GM18909 (cell line): Measurements from ENCODE around the gene TMEM59L.
"Not testable (repeated sequence)": the region's sequence is repeated elsewhere in the genome, so short reads cannot be mapped to it uniquely, and the experiment has no call there.

ENCODE experiments used
- ATAC-seq: cut with Tn5 transposase; IDR thresholded peaks from one replicate; pipeline ENCODE4 v1.9.1; 2021; ENCODE audit warnings: mild to moderate bottlenecking; ENCODE audit not compliant: unreplicated experiment, poor library complexity

The TMEM59L gene

DNA sequence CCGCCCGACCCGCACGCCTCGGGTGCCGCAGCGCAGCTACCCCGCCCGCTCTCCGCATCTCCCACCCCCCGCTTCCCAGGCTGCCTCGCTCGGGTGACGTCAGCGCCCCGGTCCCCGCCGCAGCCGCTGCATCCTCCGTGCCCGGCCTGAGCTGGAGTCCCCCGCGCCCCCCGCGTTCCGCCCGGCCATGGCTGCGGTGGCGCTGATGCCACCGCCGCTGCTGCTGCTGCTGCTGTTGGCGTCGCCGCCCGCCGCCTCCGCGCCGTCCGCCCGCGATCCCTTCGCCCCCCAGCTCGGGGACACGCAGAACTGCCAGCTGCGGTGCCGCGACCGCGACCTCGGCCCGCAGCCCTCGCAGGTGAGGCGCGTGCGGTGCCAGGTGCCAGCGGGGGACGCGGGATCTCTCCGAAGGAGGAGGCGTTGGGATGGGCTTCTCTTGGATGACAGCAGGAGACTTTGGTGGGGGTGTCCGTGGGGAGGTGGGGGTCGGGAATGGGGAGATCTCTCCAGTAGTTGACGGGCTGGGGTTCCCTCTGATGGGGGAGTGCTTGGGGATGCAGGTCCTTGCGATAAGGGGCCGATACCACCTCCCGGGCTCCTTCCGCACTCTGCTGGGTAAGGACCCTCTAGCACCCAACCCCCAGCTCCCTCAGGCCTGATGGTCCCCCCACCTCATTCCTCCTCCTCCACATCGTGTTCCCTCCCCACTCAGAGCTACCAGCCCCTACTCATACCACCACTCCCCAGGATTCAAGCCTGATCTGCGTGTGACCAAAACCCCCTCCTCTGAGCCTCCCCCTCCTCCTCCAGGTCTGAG, at the start of gene TMEM59L:
TMEM59L (plus strand) TSS at position 99 of the 817 bp plus-strand sequence; CDS start at position 188, 89 bp downstream.
- ATAC-seq: no peak

DNA sequence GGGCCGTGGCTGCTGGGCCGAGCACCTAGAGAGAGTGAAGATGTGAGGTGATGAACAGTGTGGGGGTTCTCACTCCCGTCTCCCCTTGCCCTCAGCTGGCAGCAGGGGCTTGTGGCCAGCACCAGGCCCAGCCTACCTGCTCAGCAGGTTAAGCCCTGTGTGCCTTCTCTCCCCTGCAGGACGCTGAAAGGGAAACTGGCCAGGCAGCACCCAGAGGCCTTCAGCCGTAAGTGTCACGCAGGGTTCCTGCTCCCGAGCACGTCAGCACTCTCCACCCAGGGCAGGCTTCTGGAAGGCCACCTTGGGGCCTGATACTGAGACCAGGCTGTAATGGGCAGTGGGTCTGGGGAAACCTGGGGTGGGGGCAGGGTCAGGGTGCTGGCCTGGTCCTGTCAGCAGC, 45.7 kb upstream of the TMEM59L start:
- ATAC-seq: no peak

DNA sequence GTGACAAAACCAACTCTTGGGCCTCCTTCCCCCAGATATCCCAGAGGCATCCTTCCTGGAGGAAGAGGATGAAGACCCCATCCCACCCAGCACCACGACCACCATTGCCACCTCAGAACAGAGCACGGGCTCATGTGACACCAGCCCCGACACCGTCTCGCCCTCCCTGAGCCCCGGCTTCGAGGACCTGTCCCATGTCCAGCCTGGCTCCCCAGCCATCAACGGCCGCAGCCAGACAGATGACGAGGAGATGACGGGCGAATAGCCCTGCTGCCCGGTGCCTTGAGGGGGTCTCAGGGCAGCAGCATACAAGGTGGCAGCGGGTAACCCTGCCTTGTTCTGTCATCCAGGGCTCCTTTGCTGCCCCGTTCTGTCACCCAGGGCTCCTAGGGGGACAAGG, 44.3 kb upstream of the TMEM59L start:
- no peak for ATAC-seq

DNA sequence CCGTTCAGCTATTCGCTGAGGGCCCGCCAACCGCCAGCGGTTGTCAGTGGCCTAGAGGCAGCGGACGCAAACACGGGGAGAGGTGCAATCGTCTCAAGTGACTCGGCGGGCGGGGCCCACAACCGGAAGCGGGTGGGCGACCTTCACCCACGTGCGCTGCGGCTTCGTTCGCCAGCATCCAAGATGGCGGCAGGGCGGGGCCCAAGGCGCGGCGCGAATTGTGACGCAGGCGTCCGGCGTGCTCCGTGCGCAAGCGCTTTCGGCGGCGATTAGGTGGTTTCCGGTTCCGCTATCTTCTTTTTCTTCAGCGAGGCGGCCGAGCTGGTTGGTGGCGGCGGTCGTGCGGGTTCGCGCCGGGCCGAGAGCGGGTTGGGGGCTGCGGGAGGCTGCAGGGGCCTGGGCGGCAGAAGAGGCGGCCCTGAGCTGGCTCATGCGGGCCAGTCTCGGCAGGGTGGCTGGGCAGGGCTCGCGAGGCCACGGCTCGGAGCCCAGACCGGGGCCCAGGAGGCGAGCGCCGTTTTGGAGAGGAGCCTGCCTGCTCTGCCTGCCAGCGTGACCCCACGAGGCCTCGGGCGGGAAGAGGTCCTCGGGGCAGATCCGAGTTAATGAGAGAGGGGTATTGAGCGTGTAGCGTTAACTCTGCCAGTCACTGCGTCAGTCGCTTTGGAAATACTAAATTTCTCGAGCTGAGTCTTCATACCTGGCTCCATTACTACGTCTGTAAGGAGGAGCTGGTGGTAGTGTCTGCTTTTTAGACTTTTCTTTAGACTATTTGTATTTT, 40.9 kb upstream of the TMEM59L start, which contains the start of gene UBA52:
UBA52 (plus strand) TSS at position 294 of the 781 bp plus-strand sequence. CDS start 1,444 bp downstream, outside the sequence.
- peak; percentile 91 for ATAC-seq

DNA sequence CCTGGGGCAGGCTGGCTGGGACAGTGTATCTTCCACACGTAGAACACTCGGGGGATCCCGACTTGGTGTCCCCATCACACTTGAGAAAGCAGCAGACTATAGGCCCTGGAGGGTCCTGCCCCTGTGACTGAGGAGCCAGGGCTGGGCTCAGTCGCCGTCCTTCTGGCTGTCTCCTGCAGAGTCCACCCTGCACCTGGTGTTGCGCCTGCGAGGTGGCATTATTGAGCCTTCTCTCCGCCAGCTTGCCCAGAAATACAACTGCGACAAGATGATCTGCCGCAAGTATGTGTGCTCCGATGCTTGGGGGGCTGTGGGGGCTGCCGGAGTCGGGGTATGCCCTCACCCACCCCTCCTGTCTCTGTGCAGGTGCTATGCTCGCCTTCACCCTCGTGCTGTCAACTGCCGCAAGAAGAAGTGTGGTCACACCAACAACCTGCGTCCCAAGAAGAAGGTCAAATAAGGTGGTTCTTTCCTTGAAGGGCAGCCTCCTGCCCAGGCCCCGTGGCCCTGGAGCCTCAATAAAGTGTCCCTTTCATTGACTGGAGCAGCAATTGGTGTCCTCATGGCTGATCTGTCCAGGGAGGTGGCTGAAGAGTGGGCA, 37.9 kb upstream of the TMEM59L start:
- ATAC-seq: no peak

DNA sequence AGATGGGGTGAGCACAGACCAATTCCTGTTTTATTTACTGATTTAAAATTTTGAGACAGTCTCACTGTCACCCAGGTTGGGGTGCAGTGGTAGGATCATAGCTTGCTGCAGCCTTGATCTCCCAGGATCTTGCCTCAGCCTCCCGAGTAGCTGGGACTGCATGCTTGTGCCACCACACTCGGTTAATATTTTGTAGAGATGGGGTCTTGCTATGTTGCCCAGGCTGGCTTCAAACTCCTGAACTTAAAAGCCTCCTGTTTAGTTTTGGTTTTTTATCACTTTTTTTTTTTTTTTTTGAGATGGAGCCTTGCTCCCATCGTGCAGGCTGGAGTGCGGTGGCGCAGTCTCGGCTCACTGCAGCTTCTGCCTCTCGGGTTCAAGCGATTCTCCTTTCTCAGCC, 36.3 kb upstream of the TMEM59L start:
- no peak for ATAC-seq

DNA sequence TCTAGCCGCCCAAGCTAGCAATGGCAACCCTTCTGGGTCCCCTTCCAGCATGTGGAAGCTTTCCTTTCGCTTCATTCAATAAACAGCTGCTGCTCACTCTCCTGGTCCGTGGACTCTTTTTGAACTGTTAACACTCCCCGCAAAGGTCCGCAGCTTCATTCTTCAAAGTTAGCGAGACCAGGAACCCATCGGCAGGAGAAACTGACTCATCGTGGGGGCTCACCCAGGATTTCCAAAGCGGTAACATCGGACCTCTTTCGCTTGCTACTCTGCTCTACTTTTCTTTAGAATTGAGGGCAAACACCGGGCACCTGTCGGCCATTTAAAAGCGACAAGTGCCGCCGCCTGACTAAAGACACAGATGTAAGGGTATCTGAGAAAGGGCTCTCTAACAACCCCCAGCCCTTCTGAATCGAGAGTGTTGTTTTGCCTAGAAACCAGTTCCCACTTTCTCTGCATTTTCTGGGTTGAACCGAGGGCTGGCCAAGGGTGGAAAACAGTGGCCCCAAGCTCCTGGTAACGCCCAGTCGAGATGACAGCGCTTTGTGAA, 35.2 kb upstream of the TMEM59L start:
- no peak for ATAC-seq

DNA sequence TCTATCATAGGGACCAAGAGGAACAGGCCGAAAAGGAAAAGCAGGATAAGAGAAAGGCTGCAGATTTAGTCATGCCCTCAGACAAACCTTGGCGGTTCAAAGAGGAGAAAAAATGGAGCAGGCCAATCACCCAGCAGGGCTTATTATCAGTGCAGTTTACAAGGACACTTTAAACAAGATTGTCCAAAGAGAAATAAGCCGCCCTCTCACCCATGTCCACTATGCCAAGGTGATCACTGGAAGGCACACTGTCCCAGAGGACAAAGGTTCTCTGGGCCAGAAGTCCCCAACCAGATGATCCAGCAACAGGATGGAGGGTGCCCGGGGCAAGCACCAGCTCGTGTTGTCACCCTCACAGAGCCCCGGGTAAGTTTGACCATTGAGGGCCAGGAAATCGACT, 32.4 kb upstream of the TMEM59L start:
- no peak for ATAC-seq

DNA sequence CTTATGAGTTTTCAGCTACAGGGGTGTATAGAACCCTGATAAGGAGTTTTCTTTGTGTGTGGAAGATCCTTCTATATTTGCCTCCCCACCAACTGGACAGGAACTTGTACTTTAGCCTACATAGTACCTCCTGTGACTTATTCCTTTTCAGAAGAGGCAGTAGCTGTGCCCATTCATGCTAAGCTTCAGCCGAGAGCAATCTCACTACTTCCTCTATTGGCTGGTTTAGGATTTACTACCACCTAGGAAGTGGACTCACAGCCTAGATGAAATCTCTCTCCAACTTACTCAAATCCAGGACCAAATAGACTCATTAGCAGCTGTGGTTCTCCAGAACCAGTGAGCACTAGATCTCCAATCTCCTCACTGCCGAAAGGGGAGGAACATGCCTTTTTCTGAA, 26.4 kb upstream of the TMEM59L start:
- no peak for ATAC-seq

DNA sequence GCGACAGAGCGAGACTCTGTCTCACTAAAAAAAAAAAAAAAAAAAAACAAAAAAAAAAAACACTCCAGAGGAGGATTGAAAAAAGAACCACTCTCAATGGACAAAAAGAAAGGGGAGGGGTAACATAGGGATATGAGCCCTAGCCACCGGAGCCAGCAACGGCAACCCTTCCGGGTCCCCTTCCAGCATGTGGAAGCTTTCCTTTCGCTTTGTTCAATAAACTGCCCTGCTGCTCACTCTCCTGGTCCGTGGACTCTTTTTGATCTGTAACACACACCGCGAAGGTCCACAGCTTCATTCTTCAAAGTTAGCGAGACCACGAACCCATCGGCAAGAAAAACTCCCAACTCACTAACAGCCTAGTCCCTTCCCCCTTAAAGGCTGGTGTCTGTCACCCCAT, 25.1 kb upstream of the TMEM59L start:
- no peak for ATAC-seq

DNA sequence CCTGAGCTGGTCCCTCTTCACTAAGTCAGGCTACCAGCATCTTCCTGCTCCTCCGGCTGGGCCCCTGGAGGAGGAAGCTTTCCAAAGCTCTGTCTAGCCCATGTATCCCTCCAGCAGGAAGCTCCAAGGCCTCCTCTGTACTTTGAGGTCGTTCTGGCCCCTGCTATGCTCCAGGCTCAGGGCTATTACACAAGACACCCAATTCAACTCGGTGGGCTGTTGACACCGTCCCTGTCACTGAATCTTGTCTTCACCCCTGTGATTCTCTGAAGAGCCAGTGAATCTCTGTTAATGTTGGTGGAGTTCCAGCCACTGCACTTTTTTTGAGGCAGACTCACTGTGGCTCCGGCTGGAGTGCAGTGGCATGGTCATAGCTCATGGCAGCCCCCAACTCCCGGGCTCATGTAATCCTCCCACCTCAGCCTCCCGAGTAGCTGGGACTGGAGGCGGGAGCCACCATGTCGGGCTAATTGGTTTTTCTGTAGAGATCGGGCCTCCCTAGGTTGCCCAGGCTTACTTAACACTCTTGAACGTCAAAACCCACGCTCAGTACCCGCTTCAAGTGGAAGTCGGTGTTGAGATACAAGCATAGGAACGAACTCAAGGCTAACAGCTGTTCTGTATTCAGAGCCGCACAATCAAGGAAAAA, 24.6 kb upstream of the TMEM59L start:
- no peak for ATAC-seq

DNA sequence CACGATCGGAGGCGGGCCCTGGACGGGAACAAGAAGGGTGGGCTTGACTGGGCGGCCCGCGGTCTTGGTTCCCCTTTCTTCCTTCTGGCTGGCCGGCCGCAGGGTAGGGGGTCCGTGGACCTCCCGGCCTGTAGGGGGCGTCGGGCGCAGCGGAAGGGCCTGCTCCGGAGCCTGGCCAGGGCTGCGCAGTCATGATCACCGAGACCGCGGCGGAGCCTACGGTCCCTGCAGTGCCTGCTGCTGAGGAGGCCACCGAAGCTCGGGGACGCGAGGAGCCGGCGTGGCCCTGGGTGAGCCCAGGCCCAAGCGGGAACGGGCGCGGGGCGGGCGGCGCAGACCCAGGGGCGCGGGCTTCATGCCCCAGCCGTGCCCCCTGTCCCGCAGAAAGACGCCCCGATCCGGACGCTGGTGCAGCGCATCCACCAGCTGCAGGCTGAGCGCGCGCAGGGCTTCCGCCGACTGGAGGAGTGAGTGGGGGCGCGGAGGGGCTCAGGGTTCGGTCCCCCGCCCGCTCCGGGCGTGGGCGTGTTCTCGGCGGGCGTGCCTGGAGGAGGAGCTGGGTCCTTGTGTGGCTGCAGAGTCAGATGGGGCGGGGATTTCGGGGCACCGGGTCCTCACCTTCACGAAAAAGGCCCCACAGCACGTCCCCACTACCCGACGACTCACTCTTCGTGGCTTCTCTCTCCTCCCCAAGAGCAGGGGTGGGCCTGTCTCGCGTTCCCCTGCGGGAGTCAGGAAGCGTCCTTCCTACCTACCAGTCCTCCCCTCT, 23.9 kb upstream of the TMEM59L start, which contains the start of gene REX1BD:
REX1BD (plus strand) TSS at position 188 of the 769 bp plus-strand sequence; CDS start at position 192, 4 bp downstream.
- ATAC-seq: peak; percentile 78

DNA sequence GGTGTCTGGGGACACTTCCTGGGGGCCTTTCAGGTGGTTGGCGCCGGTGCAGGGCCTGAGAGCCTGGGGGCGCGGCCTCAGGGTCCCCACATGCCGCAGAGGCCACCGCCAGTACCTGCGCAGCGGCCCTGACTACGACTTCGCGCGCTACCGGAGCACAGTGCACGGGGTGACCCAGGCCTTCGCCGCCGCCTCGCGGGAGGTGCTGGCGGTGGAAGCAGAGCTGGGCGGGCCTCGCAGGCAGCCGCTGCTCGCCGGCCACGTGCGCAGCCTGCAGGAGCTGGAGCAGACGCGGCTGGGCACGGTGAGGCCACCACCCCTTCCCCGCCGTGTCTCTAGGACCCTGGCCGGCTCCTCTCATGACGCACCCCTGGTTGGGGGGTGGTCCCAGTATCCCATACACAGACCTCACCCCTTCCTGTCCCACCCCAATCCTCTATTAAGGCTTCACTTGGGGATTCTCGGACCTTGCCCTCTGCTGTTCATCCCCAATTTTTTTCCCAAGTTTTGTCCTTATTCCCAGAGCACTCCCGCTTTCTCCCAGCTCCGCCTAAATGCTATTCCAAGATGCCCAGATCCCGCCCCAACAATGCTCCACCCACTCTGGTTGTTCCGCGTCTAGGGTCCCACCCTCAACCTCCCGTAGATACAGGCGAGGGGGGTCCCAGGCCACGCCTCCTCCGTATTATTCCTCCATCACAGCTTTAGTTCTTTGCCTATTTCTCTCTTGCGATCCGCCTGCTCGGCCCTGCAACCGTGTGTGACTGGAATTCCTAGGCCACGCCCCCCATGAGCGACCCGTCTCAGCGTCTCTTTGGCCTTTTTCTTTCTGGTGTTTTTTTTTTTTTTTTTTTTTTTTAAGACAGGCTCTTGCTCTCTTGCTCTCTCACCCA, 23.0 kb upstream of the TMEM59L start:
- ATAC-seq: peak; percentile 36

DNA sequence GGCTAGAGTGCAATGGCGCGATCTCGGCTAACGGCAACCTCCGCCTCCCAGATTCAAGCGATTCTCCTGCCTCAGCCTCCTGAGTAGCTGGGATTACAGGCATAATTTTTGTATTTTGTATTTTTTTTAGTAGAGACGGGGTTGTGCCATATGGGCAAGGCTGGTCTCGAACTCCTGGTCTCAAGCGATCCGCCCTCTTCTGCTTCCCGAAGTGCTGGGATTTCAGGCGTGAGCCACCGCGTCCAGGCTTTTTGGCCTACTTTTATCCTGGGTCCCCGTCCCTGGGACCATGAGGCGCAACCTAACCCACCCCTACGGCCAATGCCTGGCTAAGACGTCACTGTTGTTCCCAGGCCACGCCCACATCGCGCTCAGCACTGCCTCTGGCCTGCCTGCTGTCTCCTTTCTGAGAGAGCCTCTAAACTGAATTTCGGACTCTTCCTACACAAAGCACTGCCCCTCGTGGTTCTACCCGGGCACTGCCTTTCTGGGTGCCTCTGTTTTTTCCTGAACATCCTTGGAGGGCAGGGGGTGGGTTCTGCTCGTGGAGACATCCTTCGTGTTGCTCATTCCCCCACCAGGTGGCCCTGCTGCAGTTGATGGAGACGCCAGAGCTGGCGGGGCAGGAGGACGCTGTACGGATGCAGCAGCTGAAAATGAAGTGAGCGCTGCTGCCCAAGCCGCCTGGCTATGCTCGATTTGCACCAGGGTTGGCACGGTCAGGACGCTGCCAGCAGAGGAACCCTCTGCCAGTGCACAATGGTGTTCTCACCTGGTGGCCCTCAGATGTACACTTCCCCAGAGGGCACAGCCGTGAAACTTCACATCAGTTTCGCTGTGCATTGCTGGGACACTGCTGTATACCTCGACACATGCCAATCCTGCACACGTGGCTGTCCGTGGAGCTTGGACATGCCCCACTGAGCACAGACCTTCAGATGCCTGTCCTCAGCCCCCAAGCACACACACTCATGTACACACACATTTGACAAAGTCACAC, 22.1 kb upstream of the TMEM59L start:
- no peak for ATAC-seq

DNA sequence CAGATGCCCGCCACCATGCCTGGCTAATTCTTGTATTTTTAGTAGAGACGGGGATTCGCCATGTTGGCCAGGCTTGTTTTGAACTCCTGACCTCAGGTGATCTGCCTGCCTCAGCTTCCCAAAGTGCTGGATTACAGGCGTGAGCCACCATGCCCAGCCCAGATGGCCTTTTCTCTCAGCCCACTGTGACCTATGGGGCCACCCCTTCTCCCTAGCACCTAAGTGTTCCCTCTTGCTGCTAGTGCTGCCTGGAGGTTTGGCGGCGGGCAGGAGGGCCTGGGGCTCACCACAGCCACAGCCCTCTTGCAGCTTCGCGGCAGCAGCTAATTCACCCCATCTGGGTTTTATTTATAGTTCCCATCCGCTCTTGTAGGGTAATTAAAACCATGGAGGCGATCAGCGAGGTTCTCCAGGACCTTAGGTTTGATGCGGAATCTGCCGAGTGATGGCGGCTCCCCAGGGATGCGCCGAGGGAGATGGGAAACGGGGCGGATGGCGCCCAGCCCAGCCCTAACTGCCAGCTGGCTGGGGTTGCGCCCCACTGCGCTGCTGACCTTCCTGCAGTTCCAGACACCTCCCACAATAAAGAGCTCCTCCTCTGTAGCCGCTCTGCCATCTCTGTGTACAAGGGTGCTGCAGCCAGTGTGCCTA, 20.8 kb upstream of the TMEM59L start:
- ATAC-seq: no peak

DNA sequence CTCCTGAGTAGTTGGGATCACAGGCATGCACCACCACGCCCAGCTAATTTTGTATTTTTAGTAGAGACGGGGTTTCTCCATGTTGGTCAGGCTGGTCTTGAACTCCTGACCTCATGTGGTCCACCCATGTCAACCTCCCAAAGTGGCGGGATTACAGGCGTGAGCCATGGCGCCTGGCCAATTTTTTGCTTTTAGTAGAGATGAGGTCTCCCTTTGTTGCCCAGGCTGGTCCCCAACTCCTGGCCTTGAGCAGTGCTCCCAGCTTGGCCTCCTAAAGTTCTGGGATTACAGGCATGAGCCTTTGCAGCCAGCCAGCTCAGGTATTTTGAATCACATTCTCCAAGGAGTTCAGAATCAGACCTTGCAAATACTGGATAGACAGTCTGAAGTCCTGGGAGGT, 19.9 kb upstream of the TMEM59L start:
- ATAC-seq: not testable (repeated sequence)
